HK-2 (cell line): ENCODE data around the gene ADAMTSL5.
"Not testable (repeated sequence)": the region's sequence is repeated elsewhere in the genome, so short reads cannot be mapped to it uniquely, and the experiment has no call there.

Experiments used
- DNase-seq: peaks from one replicate; pipeline ENCODE4 v3.0.0-alpha.2; 2018; ENCODE audit not compliant: unreplicated experiment

Gene ADAMTSL5

DNA sequence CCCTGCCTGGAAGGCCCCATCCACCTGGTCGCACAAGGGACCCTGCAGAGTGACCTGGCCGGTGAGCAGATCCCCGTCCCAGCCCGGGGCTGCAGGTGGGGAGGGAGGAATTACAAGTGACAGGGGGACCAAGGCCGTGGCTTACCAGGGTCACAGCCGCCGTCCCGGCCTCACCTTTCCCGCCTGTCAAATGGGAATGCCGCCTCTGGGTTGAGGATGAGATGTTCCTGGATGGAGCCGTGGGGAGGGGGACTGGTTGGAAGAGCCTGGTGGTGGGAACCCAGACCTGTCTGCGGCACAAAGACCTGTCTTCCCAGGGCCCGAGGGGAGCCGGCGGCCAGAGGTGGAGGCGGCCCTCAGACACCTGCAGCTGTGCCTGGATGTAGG lies 16.6 kb upstream of the ADAMTSL5 start:
- DNase-seq, result no peak

DNA sequence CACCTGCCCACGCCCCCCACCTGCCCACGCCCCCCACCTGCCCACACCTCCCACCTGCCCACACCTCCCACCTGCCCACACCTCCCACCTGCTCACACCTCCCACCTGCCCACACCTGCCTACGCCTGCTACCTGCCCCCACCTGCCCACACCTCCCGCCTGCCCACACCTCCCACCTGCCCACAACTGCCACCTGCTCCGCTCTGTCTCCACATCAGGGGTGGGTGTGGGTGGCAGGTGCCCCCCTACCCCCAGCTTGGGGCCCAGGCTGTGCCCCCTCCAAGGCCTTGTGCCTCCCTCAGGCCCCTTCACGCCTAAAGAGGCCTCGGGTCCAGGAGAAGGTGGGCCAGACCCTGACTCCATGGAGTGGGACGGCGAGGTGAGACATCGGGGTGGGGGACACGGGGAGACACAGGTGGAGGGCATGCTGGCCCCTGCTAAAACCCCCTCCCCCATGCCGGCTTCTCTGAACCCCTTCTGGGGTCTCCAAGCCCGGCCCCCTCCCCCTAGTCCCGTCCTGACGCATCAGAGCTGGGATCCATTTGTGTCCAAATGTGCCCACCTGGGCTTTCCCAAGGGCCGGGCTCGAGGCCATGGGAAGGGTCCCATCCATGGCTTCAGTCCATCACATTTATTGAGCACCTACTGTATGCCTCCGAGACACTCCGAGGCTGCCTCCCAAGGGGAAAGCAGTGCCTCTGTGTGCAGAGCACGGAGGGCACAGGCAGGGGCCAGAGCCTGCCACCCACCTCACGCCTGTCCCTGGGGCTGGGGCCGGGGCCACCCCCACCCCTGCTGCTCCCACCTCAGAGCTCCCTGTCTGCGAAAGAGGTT lies 16.0 kb upstream of the ADAMTSL5 start:
- no peak for DNase-seq

DNA sequence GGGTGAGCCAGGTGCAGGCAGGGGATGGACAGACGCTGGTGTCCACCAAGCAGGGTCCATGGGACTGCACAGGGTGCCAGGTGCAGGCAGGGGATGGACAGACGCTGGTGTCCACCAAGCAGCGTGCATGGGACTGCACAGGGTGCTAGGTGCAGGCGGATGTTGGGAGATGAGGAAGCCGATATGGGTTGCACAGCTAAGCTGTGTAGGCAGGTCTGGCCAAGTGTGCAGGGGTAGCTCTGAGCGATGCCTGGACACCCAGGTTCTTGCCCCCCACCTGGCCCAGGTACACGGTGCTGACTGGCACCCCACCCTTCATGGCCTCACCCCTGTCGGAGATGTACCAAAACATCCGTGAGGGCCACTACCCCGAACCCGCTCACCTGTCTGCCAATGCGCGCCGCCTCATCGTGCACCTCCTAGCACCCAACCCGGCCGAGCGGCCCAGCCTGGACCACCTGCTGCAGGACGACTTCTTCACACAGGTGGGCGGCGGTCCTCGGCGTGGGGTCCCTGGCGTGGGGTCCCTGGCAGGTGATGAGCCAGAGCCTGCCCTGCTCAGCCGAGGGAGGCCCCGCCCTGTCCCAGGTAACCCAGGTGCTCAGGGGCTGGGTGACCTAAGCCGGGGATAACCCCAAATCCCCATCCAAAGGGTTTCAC lies 15.0 kb upstream of the ADAMTSL5 start:
- no peak for DNase-seq

DNA sequence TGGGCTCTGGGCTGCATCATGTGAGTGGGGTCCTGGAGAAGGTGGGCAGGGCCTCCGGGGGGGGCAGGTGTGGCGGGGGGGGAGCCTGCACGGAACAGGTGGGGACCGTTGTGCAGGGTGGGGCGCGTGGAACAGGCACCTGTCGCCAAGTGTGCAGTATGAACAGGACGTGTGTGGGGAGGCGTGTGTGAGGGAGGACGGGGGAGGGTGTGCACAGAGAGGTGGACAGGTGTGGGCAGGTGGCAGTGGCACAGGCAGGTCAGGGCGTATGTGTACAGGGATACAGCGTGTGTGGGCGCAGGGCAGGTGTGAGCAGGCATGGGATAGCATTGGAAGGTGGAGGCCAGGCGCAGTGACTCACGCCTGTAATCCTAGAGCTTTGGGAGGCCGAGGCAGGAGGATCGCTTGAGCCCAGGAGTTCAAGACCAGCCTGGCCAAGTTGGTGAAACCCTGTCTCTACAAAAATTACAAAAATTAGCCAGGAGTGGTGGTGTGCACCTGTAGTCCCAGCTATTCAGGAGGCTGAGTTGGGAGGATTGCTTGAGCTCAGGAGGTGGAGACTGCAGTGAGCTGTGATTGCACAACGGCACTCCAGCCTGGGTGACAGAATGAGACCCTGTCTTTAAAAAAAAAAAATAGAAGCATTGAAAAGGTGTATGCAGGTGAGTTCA lies 14.3 kb upstream of the ADAMTSL5 start:
- DNase-seq, result no peak

DNA sequence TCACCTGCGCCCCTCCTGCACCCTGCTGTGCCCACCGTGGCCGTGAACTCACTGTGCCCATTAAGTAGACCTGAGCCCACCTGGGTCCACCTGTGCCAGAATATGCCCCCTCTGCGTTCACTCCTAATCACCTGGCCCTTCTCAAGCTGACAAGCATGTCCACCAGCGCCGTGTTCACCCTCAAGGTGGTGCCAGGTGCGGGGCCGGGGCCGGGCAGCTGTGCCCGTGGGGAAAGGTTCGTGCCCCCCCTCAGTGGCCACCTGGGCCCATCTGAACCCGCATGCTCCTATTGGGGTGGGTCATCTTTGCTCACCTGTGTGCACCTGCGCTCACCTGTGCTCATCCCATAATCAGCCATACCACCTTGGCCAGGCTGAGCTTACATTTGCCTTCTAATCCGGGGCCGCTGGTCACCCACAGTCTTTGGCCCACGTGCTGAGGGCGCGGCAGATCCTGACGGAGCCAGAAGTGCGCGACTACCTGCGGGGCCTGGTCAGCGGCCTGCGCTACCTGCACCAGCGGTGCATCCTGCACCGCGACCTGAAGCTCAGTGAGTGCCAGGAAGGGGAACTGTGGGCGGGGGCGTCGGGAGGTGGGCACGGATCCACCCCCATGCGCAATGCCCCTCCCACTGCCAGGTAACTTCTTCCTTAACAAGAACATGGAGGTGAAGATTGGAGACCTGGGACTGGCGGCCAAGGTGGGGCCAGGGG lies 13.4 kb upstream of the ADAMTSL5 start:
- no peak for DNase-seq

DNA sequence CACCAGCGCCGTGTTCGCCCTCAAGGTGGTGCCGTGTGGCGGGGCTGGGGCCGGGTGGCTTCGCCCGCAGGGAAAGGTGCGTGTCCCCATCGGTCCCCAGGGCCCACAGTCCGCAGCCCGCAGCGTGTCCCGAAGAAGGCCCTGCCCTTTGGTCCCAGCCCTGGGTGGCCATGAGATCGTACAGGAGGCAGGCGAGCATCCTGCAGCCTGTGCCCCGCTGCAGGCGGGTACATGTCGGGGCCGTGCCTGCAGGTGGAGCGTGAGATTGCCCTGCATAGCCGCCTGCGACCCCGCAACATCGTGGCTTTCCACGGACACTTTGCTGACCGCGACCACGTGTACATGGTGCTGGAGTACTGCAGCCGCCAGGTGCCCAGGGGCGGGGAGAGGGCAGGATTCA lies 12.5 kb upstream of the ADAMTSL5 start:
- no peak for DNase-seq

DNA sequence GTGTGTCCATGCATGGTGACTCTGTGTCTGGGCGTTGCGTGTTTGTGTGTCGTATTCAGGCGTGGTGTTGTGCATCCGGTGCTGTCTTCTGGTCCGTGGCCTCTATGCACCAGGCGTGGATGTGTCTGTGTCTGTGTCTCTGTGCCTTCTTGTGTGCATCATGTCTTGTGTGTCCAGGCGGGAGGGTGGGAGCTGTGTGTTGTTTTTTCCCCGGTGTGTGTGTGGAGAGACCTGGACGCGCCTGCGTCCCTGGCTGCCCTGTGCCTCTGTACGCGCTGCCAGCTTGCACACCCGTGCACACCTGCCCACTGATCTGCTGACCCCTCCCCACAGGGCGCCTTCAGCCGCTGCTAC lies 12.1 kb upstream of the ADAMTSL5 start:
- DNase-seq, result no peak

DNA sequence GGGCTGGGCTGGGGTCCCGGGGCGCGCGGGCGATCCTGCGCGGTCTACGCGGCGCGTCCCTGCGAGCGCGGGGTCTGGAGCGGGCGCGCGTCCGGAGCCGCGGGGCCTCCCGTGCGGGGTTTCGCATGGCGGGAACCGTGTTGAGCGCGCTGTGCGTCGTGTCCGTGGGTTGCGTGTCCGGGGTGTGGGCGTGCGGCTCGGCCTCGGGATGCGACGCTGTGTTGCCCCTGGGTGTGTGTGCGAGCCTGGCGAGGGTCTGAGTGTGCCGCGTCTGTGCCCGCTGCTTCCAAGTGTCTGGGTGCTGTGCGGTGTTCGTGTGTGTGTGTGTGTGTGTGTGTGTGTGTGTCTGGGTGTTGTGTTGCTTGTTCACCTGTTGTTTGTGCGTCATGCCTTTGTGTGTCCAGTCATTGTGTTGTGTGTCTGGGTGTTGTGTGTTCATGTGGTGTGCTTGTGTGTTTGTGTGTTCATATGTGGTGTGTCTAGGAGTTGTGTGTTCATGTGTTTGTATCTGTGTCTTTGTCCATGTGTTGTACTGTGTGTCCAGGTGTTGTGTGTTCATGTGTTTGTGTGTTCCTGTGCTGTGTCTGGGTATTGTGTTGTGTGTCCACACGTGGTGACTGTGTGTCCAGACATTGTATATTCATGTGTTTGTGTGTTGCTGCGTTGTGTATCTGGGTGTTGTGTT lies 11.6 kb upstream of the ADAMTSL5 start:
- no peak for DNase-seq

DNA sequence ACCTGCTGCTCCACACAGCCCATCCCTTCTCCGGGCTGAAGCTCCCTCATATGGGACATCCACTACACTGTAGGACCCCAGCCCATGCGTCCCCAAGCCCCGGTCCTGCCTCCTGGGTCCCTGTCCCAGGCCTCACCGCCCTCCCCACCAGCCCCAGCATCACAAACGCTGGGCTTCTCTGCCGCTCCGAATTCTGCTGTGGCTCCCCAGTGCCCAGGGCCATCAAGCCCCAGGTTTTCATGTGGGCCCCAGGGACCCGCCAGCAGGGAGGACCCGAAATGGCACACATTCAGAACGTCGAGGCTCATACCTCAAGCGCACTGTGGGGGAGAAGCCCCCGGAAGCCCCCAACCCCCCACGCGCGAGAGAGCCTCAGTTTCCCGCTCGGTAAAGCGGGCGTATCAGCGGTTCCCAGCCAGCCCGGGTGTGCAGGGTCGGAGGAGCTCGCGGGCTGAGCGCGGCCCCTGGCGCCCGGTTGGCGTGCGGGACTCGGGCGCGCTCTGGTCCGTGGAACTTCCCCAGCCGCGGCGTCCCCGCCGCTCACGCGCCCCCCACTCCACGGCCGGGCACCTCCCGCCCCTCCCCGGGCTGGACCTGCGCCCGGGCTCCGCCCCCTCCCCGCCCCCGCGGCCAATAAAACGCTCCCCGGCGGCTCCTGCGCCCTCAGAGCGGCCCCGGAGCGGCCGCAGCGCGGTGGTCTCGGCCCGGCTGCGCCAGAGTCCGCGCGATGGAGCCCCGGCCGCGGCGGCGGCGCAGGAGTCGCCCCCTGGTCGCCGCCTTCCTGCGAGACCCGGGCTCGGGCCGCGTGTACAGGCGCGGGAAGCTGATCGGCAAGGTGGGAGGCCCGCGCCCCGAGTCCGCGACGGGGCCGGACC lies 10.8 kb upstream of the ADAMTSL5 start, which contains the start of gene PLK5:
Gene PLK5, plus strand, starts transcription at position 666 of the 875 bp plus-strand sequence. CDS start 2,920 bp downstream, outside the sequence.
- no peak for DNase-seq

DNA sequence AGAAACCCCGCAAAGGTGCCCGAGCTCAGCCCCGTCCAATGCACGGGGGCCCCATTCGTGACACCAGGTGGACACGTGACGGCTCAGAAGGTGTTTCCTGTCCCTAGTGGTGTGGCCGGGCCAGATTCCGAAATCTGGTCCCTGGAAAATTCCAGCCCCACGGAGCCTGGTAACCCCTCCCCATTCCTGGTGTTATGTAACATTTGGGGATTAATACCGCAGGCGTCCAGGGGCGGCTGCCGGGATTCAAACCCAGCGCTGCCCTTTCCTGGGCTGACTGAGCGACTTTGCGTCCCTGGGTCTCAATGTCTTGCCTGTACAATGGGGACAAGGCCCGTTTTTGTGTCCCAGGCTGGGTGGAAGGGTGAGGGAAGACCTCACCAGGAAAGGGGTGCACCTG lies 10.0 kb upstream of the ADAMTSL5 start:
- no peak for DNase-seq

DNA sequence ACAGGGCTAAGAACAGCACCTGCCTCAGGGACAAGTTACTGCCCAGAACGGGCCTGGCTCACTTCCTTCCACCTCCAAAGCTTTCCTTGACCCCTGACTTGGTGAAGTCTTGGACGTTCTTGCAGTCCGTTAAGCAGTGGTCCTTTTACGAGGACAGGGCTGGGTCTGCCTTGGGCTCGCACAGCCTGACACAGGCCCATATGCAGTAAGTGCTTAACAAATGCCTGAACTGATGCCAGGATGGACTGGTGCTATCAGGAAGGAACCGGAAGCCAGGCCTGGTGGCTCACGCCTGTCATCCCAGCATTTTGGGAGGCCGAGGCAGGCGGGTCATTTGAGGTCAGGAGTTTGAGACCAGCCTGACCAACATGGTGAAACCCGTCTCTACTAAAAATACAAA lies 9.2 kb upstream of the ADAMTSL5 start:
- no peak for DNase-seq

DNA sequence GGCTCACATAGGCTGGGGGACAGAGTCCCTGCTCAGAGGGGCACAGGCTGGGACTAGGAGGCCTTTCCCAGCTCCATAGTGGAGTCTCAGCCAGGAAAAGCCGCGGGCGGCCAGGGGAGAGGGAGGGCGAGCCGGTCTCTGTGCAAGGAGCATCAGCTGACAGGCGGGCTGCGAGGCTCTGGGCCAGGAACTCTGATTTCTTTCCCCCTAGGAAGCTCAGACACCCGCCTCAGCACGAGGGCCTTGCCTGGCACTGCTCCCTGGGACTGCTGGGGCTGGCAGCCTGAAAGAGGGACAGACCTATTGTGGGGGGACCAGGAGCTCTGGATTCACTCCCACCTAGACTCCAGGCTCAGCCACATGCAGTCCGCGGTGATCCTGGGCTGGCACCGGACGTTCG lies 8.8 kb upstream of the ADAMTSL5 start:
- DNase-seq, result no peak

DNA sequence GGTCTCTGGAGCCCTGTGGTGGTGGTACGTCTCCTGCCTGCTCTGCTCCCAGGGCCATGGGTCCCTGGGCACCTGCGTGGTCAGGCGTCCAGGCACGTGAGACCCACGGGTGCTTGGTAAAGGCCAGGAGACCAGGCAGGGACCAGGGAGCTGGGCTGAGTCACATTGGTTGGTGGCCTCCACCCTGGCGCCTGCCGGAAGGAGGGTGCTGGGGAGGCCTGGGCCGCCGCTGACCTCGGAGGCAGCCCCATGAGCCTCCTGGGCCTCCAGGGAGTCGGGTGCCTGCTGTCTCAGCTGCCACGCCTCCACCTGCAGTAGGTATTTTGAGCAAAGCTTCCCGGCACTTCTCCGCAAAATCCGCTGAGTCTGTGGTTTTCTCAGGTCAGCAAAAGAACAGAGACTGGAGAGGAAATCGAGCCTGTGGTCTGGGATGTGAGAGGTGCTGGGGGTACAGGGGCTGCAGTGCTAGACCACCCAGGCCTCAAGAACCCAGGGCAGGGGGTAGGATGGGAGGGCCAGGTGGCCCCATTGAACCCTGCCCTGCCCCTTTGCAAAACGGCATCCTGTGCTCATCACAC lies 7.5 kb upstream of the ADAMTSL5 start:
- peak; percentile 44 for DNase-seq

DNA sequence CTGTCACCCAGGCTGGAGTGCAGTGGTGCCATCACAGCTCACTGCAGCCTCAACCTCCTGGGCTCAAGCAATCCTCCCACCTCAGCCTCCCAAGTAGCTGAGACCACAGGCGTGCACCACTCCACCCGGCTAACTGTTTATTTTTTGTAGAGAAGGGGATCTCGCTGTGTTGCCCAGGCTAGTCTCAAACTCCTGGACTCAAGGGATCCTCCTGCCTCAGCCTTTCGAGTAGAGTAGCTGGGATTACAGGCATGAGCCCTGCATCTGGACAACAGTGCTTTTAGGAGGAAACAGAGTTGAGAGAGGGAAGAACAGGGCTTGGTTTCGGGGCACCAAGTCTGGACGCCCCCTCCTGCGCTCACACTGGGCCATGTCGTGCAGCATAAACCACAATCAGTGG lies 7.0 kb upstream of the ADAMTSL5 start:
- DNase-seq, result not testable (repeated sequence)

DNA sequence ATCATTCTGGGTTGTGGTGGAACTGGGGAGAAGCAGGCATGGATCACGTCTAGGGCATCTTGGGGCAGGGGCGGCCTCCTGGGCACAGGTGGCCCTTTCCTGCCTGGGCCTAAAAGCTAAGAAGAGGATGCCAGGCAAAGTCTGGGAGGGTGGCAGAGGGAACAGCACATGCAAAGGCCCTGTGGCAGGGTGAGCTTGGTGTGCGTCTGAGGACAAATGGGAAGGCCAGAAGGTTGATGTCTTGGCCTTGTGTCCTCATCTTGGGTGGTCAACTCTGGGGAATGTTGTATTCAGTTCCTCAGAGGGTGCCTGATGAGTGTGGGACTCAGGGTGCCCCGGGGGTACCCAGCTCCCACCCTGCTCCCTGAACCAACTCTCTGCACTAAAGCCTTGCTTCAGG lies 5.7 kb upstream of the ADAMTSL5 start:
- DNase-seq, result no peak

DNA sequence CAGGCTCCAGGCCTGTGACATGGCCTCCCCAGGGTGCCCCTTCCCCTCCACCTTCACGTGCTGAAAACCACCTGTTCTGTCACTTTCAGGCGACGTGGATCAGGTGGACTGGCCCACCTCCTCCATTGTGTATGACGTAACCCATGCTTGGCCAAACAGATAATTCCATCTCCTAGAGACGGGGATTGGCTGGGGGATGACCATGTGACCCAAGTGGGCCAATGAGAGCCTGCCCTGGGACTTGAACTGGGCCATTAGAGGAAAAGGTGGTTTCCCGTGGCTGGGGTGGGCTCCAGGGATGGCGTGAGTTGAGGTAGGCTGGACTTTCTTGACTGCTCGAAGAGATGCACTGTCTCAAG lies 3.6 kb upstream of the ADAMTSL5 start:
- DNase-seq, result no peak

DNA sequence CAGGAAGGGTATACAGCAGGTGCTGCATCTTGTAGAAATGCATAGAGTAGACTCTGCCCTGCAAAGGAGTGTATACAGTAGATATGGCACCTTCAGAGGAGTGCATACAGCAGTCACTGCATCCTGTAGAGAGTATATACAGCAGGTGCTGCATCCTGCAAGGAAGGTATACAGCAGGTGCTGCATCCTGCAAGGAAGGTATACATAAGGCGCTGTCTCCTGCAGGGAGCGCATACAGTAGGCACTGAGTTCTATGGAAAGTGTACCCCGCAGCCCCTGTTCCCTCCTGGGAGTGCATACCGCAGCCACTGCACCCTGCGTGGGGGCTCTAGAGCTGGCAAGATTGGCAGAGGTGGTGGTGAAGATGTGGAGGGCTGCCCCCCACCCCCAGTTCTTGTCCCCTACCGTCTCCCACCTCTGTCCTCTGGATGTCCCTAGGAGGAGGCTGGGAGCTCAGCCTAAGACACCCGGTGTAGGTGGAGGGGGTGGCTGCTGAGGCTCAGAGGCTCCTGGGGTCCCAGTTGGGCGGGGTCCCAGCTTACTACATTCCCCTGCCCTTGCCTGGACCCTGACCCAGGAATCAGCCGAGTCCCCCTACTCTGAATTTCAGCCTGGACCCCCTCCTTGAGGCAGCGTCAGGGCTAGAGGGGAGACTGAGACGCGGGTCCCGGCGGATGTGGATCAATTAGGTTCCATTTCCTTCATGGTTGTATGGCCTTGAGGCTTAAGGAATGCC lies 2.3 kb upstream of the ADAMTSL5 start:
- no peak for DNase-seq

DNA sequence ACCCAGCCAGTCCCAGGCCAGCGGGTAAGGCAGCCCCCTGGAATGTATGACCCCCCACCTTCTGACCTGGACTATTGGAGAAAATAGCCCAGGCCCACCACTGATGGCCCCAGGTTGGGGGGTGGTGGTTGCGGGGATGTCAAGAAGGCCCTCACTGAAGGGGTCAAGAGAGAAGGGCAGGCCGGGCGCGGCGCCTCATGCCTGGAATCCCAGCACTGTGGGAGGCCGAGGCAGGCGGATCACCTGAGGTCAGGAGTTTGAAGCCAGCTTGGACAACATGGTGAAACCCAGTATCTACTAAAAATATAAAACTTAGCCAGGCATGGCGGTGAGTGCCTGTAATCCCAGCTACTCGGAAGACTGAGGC lies 1.5 kb upstream of the ADAMTSL5 start:
- no peak for DNase-seq

DNA sequence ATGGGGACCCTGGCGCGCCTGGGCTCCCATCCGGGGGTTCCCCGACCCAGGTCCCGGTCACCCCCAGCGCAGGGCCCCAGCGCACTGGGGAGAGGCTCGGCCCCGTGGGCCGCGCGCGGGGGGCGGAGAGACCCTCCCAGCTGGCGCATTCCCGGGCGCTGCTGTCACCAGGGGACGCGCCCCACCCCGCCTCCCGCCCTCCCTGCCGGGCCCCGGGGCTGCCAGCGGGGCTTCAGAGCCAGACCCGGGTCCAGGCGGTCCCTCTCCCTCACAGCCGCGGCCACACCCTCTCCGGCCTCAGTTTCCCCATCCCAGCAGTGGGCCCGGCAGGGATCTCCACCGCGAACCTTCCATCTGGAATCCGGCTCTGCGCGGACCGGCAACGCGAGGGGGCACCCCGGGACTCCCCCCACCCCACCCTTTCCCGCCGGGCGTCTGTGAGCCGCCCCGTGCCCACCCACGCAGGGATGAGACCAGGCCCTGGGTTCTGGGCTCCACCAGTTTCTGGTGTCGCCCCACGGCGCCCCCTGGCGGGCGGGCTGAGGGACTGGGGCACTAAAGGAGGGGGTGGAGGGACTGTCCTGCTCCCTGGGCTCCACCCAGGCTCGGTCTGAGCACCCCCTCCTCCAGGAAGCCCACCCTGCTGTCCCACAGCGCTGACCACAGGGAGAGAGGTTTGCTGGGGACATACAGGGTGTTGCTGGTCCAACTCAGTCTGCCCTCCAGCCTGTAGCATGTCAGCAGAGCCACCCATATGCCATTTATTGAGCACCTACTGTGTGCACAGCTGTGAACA lies 878 bp upstream of the ADAMTSL5 start:
- peak; percentile 67 for DNase-seq
